AG09309 (cell line): ENCODE results near the gene SPOCD1.

Source experiments
- DNase-seq: peaks from one replicate; pipeline ENCODE4 v3.0.0-alpha.2; 2010; ENCODE audit warnings: low read depth
- H3K4me3 ChIP-seq: 2 replicates; pipeline ENCODE4 v1.5.1; 2011; ENCODE audit warnings: mild to moderate bottlenecking, low read depth, low read length, moderate library complexity; ENCODE audit not compliant: control insufficient read depth
- CTCF ChIP-seq: IDR thresholded peaks from 2 replicates; pipeline ENCODE4 v1.5.1; 2011; ENCODE audit warnings: mild to moderate bottlenecking, low read depth, low read length, inconsistent platforms; ENCODE audit not compliant: insufficient read depth, control insufficient read depth; ENCODE audit errors: missing control alignments

SPOCD1 gene

GRCh38 chr1:31785947-31786290 is 29.9 kb downstream of the SPOCD1 start:
- DNase-seq, result no peak
- TF ChIP-seq CTCF, result no peak
- H3K4me3 ChIP-seq, result no peak overlapping the region

GRCh38 chr1:31785020-31785946 is 30.5 kb downstream of the SPOCD1 start:
- no peak overlapping the region for H3K4me3 ChIP-seq
- TF ChIP-seq CTCF, result no peak
- DNase-seq, result no peak

- DNase-seq, result no peak
- no peak overlapping the region for H3K4me3 ChIP-seq
- TF ChIP-seq CTCF, result no peak
These were observed 31.3 kb downstream of the SPOCD1 start for GRCh38 chr1:31784356-31785019.

- no peak for TF ChIP-seq CTCF
- no peak for DNase-seq
- no peak overlapping the region for H3K4me3 ChIP-seq
These were observed 32.0 kb downstream of the SPOCD1 start for GRCh38 chr1:31783846-31784245.

- no peak for DNase-seq
- no peak overlapping the region for H3K4me3 ChIP-seq
- TF ChIP-seq CTCF, result no peak
These were observed 33.1 kb downstream of the SPOCD1 start for GRCh38 chr1:31782421-31783410.

GRCh38 chr1:31781756-31782371 is 34.0 kb downstream of the SPOCD1 start:
- no peak for TF ChIP-seq CTCF
- no peak for DNase-seq

More at GRCh38 chr1:31781756-31782371, 34.0 kb downstream of the SPOCD1 start:
- no peak overlapping the region for H3K4me3 ChIP-seq
